Mesodermal cell (in vitro differentiated cells): ENCODE data around the gene SUPT3H.

Experiments used
- H3K27ac ChIP-seq: 2 replicates; pipeline ENCODE4 v1.7.0; 2013; ENCODE audit warnings: mild to moderate bottlenecking, low read depth, low read length, moderate library complexity; ENCODE audit not compliant: severe bottlenecking
- H3K36me3 ChIP-seq: 2 replicates; pipeline ENCODE4 v1.7.1; 2013; ENCODE audit warnings: mild to moderate bottlenecking, low read length, moderate library complexity; ENCODE audit not compliant: control insufficient read depth, insufficient read depth
- H3K4me1 ChIP-seq: one replicate; pipeline ENCODE4 v1.7.1; 2013; ENCODE audit warnings: mild to moderate bottlenecking, low read length; ENCODE audit not compliant: insufficient read depth, control insufficient read depth, poor library complexity, severe bottlenecking
- H3K4me3 ChIP-seq: 2 replicates; pipeline ENCODE4 v1.7.0; 2013; ENCODE audit warnings: low read length, control low read depth, mild to moderate bottlenecking; ENCODE audit not compliant: insufficient read depth, poor library complexity, severe bottlenecking; ENCODE audit errors: extremely low read depth
- H3K9me3 ChIP-seq: 2 replicates; pipeline ENCODE4 v1.7.1; 2013; ENCODE audit warnings: mild to moderate bottlenecking, low read length, moderate library complexity; ENCODE audit not compliant: control insufficient read depth
- WGBS, 2 experiments: methylation state at CpG; one replicate each; pipeline ENCODE4 v1.1.5; 2013; ENCODE audit warnings: missing lambda C conversion rate in 2 of 2; ENCODE audit not compliant: insufficient coverage in 2 of 2; 5-methylcytosine and 5-hydroxymethylcytosine counted together

Gene SUPT3H

GRCh38 chr6:45255434-45255833 lies 122.3 kb downstream of the SUPT3H start:
- Histone ChIP-seq H3K9me3 (no peaks in the 10 kb centered on the region), H3K36me3 (no peaks in the 10 kb centered on the region), H3K4me3 (no peak overlapping the region), H3K27ac (no peak overlapping the region), H3K4me1 (no peaks in the 10 kb centered on the region)
- WGBS, 2 experiments = 88 to 100% methylated on average over 2 of the region's 4 CpGs

GRCh38 chr6:45254253-45254652 lies 123.5 kb downstream of the SUPT3H start:
- no peak overlapping the region for H3K4me3 ChIP-seq
- no peak overlapping the region for H3K27ac ChIP-seq
- WGBS, 2 experiments = 100% methylated on average over 1 of the region's 1 CpG; no CpG with 5 or more reads in 1 of the 2 experiments

GRCh38 chr6:45253453-45253852 lies 124.3 kb downstream of the SUPT3H start:
- WGBS, 2 experiments = 86 to 95% methylated on average over 1 to 3 of the region's 6 CpGs
- no peak overlapping the region for H3K4me3 ChIP-seq
- no peak overlapping the region for H3K27ac ChIP-seq
- no peaks in the 10 kb centered on the region for H3K36me3 ChIP-seq
- H3K4me1 ChIP-seq = no peaks in the 10 kb centered on the region
- no peaks in the 10 kb centered on the region for H3K9me3 ChIP-seq

More at GRCh38 chr6:45254253-45254652, 123.5 kb downstream of the SUPT3H start:
- Histone ChIP-seq H3K9me3 (no peaks in the 10 kb centered on the region), H3K36me3 (no peaks in the 10 kb centered on the region), H3K4me1 (no peaks in the 10 kb centered on the region)

GRCh38 chr6:45231660-45232059 lies 146.1 kb downstream of the SUPT3H start:
- Histone ChIP-seq H3K27ac (no peak overlapping the region), H3K4me1 (no peaks in the 10 kb centered on the region), H3K9me3 (peaks cover 10% of the 10 kb centered on the region), H3K4me3 (no peak overlapping the region), H3K36me3 (peaks cover 9% of the 10 kb centered on the region)
- no CpG with 5 or more reads among the region's 2 CpGs for WGBS, 2 experiments

GRCh38 chr6:45229416-45229815 lies 148.3 kb downstream of the SUPT3H start:
- Histone ChIP-seq H3K36me3 (peaks cover 9% of the 10 kb centered on the region), H3K27ac (no peak overlapping the region), H3K9me3 (peaks cover 10% of the 10 kb centered on the region), H3K4me1 (no peaks in the 10 kb centered on the region), H3K4me3 (no peak overlapping the region)
- no CpG with 5 or more reads among the region's 1 CpG for WGBS, 2 experiments

- WGBS, 2 experiments = 100% methylated on average over 1 of the region's 2 CpGs; no CpG with 5 or more reads in 1 of the 2 experiments
- H3K4me1 ChIP-seq = no peaks in the 10 kb centered on the region
- H3K27ac ChIP-seq = no peak overlapping the region
- H3K9me3 ChIP-seq = no peaks in the 10 kb centered on the region
- H3K36me3 ChIP-seq = no peaks in the 10 kb centered on the region
- no peak overlapping the region for H3K4me3 ChIP-seq
These were observed 151.7 kb downstream of the SUPT3H start for GRCh38 chr6:45226081-45226480.

- WGBS, 2 experiments = no CpG with 5 or more reads among the region's 1 CpG
- H3K4me3 ChIP-seq = no peak overlapping the region
These were observed 155.4 kb downstream of the SUPT3H start for GRCh38 chr6:45222380-45222779.

GRCh38 chr6:45215759-45216158 lies 162.0 kb downstream of the SUPT3H start:
- Histone ChIP-seq H3K27ac (no peak overlapping the region), H3K4me1 (peaks cover 3% of the 10 kb centered on the region), H3K36me3 (no peaks in the 10 kb centered on the region), H3K9me3 (no peaks in the 10 kb centered on the region), H3K4me3 (no peak overlapping the region)
- WGBS, 2 experiments = no CpG with 5 or more reads among the region's 1 CpG

More at GRCh38 chr6:45222380-45222779, 155.4 kb downstream of the SUPT3H start:
- H3K27ac ChIP-seq = no peak overlapping the region
- no peaks in the 10 kb centered on the region for H3K4me1 ChIP-seq
- no peaks in the 10 kb centered on the region for H3K9me3 ChIP-seq
- H3K36me3 ChIP-seq = no peaks in the 10 kb centered on the region

- peaks cover 3% of the 10 kb centered on the region for H3K4me1 ChIP-seq
- no peak overlapping the region for H3K4me3 ChIP-seq
- WGBS, 2 experiments = 93% methylated on average over 2 of the region's 3 CpGs; no CpG with 5 or more reads in 1 of the 2 experiments
- H3K9me3 ChIP-seq = peaks cover 10% of the 10 kb centered on the region
- H3K36me3 ChIP-seq = no peaks in the 10 kb centered on the region
- H3K27ac ChIP-seq = no peak overlapping the region
These were observed 164.8 kb downstream of the SUPT3H start for GRCh38 chr6:45212976-45213375.

- H3K4me1 ChIP-seq = peaks cover 3% of the 10 kb centered on the region
- H3K4me3 ChIP-seq = no peak overlapping the region
- 83% methylated on average over 1 of the region's 2 CpGs for WGBS, 2 experiments
- H3K36me3 ChIP-seq = no peaks in the 10 kb centered on the region
- peaks cover 14% of the 10 kb centered on the region for H3K9me3 ChIP-seq
- no peak overlapping the region for H3K27ac ChIP-seq
These were observed 168.0 kb downstream of the SUPT3H start for GRCh38 chr6:45209762-45210161.

- Histone ChIP-seq H3K36me3 (no peaks in the 10 kb centered on the region), H3K4me3 (no peak overlapping the region), H3K27ac (no peak overlapping the region), H3K4me1 (no peaks in the 10 kb centered on the region), H3K9me3 (peaks cover 14% of the 10 kb centered on the region)
- WGBS, 2 experiments = no CpG with 5 or more reads among the region's 1 CpG
These were observed 170.8 kb downstream of the SUPT3H start for GRCh38 chr6:45206793-45207492.
